K562 (cell line): ENCODE data around the gene DLGAP1. TPM values are rescaled to one million over a fixed set of nuclear protein-coding genes. Genes with fewer than 3 reads are reported as not detected.

Experiments
- AFF1 ChIP-seq, 2 experiments: fragments of 450-650 bp; IDR thresholded peaks; 2 replicates each; pipeline ENCODE4 v1.6.1; 2018; ENCODE audit warnings: mild to moderate bottlenecking in 2 of 2, low read depth in 1 of 2; ENCODE audit not compliant: partially characterized antibody in 2 of 2
- CBFA2T2 ChIP-seq: fragments of 450-650 bp; conservative IDR thresholded peaks from 2 replicates; pipeline ENCODE4 v1.6.1; 2017; ENCODE audit warnings: mild to moderate bottlenecking
- DEAF1 ChIP-seq: fragments of 450-650 bp; formaldehyde crosslinking; IDR thresholded peaks from 2 replicates; pipeline ENCODE4 v1.4.0; 2020; ENCODE audit warnings: mild to moderate bottlenecking, moderate library complexity
- ETV6 ChIP-seq, 3 experiments: fragments of 150-350 bp in 1 of 3; sonication (generic) in 1 of 3; formaldehyde crosslinking in 1 of 3; IDR thresholded peaks; 2 replicates each; pipeline versions ENCODE4 v1.6.1 to v1.8.0; 2014 to 2022; ENCODE audit warnings: borderline replicate concordance in 2 of 3, low read depth in 2 of 3, antibody characterized with exemption in 1 of 3, low read length in 1 of 3, mild to moderate bottlenecking in 1 of 3, missing genetic modification reagents in 1 of 3
- HBP1 ChIP-seq: fragments of 450-650 bp; formaldehyde crosslinking; IDR thresholded peaks from 2 replicates; pipeline ENCODE4 v1.4.0; 2022; ENCODE audit warnings: missing genetic modification characterization
- L3MBTL2 ChIP-seq: fragments of 450-650 bp; IDR thresholded peaks from 2 replicates; pipeline ENCODE4 v1.6.1; 2016; ENCODE audit warnings: mild to moderate bottlenecking, moderate library complexity
- MITF ChIP-seq: IDR thresholded peaks from 2 replicates; pipeline ENCODE4 v1.6.1; 2014; ENCODE audit warnings: antibody characterized with exemption
- NFE2L1 ChIP-seq: fragments of 450-650 bp; IDR thresholded peaks from 2 replicates; pipeline ENCODE4 v1.6.1; 2016; ENCODE audit warnings: missing genetic modification characterization, low read depth, mild to moderate bottlenecking, missing compliant biosample characterization, moderate library complexity, borderline replicate concordance
- PYGO2 ChIP-seq: fragments of 450-650 bp; IDR thresholded peaks from 2 replicates; pipeline ENCODE4 v1.6.1; 2016; ENCODE audit warnings: mild to moderate bottlenecking, missing genetic modification characterization, moderate library complexity, missing compliant biosample characterization
- SNAPC5 ChIP-seq: fragments of 250-450 bp; sonication (Bioruptor Pico); IDR thresholded peaks from 2 replicates; pipeline ENCODE4 v1.8.0; 2021; ENCODE audit warnings: moderate library complexity, mild to moderate bottlenecking, inconsistent platforms
- TFE3 ChIP-seq: fragments of 450-650 bp; formaldehyde crosslinking; IDR thresholded peaks from 2 replicates; pipeline ENCODE4 v1.4.0; 2020; ENCODE audit warnings: mild to moderate bottlenecking, mixed read lengths
- THAP7 ChIP-seq: fragments of 250-450 bp; sonication (Bioruptor Pico); IDR thresholded peaks from 2 replicates; pipeline ENCODE4 v1.5.0; 2021
- TOE1 ChIP-seq, 2 experiments: fragments of 450-650 bp in 1 of 2; sonication (generic) in 1 of 2; formaldehyde crosslinking in 1 of 2; IDR thresholded peaks; 2 replicates each; pipeline versions ENCODE4 v1.7.1 to v1.8.0; 2016 to 2022; ENCODE audit warnings: borderline replicate concordance in 2 of 2, mild to moderate bottlenecking in 2 of 2, antibody characterized with exemption in 1 of 2, inconsistent platforms in 1 of 2, low read depth in 1 of 2, missing genetic modification reagents in 1 of 2, moderate library complexity in 1 of 2
- ZNF324 ChIP-seq: fragments of 250-450 bp; sonication (Bioruptor Pico); IDR thresholded peaks from 2 replicates; pipeline ENCODE4 v1.4.0; 2020; ENCODE audit warnings: mild to moderate bottlenecking
- ZNF551 ChIP-seq: fragments of 250-450 bp; sonication (Bioruptor Pico); IDR thresholded peaks from 2 replicates; pipeline ENCODE4 v1.5.0; 2021; ENCODE audit warnings: mild to moderate bottlenecking, moderate library complexity
- polyA plus RNA-seq, 8 experiments: library from polyadenylated mRNA; depleted of rRNA in 4 of 8; stranded (reverse) in 5 of 8; unstranded in 3 of 8; fragments of >200 nt; fragmentation: Nextera tagmentation in 2 of 8; fragmentation: Illumina TruSeq in 1 of 8; extraction: Ambion mirVana in 2 of 8; extraction: Trizol in 1 of 8; gene quantifications; 2 replicates each; pipeline versions ENCODE4 v1.2.1 to v1.2.3, GENCODE V29; 2011 to 2014; ENCODE audit warnings: inconsistent platforms in 1 of 8, missing spikeins in 1 of 8
- total RNA-seq, 7 experiments: library from RNA; depleted of rRNA in 6 of 7; stranded (reverse); fragments of >200 nt in 6 of 7; fragmentation: Illumina TruSeq in 2 of 7; extraction: Trizol in 2 of 7; gene quantifications; 2 replicates each; pipeline versions ENCODE4 v1.2.1 to v1.2.3, GENCODE V29; 2011 to 2021; ENCODE audit warnings: low replicate concordance in 1 of 7

The DLGAP1 gene
- total and polyA plus RNA-seq, 9 of the 15 experiments (the other 6 are each of a cell fraction or from before 2014, with no cell fraction given), result 0.04 to 0.22 (median 0.08) TPM

- TF ChIP-seq CBFA2T2, result no peak; the same call in 1 of the 2 replicates
- TF ChIP-seq THAP7 (CRISPR knock-in tag), result no peak
- TF ChIP-seq TOE1 (IDR thresholded peaks at IDR 0.05; ENCODE audit: borderline replicate concordance), result no peak
- no peak for TF ChIP-seq TOE1 (CRISPR knock-in tag; IDR thresholded peaks at IDR 0.05; ENCODE audit: borderline replicate concordance, low read depth)
- no peak for TF ChIP-seq NFE2L1 (tag)
- no peak for TF ChIP-seq ZNF551
- no peak for TF ChIP-seq PYGO2
- no peak for TF ChIP-seq ZNF324 (CRISPR knock-in tag)
- no peak for TF ChIP-seq MITF
- no peak for TF ChIP-seq HBP1
- TF ChIP-seq SNAPC5 (CRISPR knock-in tag), result no peak
- no peak for TF ChIP-seq TFE3 (CRISPR knock-in tag)
- no peak for TF ChIP-seq L3MBTL2
- TF ChIP-seq ETV6 (IDR thresholded peaks at IDR 0.05; ENCODE audit: borderline replicate concordance in 1 of 2, low read depth in 2 of 2, low read length in 1 of 2), result no peak
- TF ChIP-seq ETV6 (CRISPR knock-in tag; IDR thresholded peaks at IDR 0.05; ENCODE audit: borderline replicate concordance), result no peak
- TF ChIP-seq DEAF1 (CRISPR knock-in tag), result no peak
- no peak for TF ChIP-seq AFF1 (IDR thresholded peaks at IDR 0.05; ENCODE audit: low read depth in 1 of 2, partially characterized antibody in 2 of 2)
Measured at GRCh38 chr18:3468833-3469232, 986.3 kb downstream of the DLGAP1 start (continued).
